Smooth muscle cell (in vitro differentiated cells): ENCODE results near the gene CLMP. TPM values are rescaled to one million over a fixed set of nuclear protein-coding genes. Genes with fewer than 3 reads are reported as not detected.

Experiments
- DNase-seq: peaks from one replicate; lab custom pipeline; 2025; ENCODE audit not compliant: unreplicated experiment; lab: John Stamatoyannopoulos, UW
- H2AFZ ChIP-seq: fragments of 200-600 bp; sonication (generic); 2 replicates; pipeline ENCODE4 v1.6.0; 2016; ENCODE audit warnings: antibody characterized with exemption, low read depth, mild to moderate bottlenecking
- H3F3A ChIP-seq: fragments of 200-600 bp; sonication (generic); 2 replicates; pipeline ENCODE4 v1.6.0; 2017; ENCODE audit warnings: antibody characterized with exemption, low read depth
- H3K27ac ChIP-seq: fragments of 200-600 bp; sonication (generic); 2 replicates; pipeline ENCODE4 v1.5.1; 2016; ENCODE audit warnings: low read depth, mild to moderate bottlenecking
- H3K27me3 ChIP-seq: fragments of 200-600 bp; sonication (generic); 2 replicates; pipeline ENCODE4 v1.6.1; 2016; ENCODE audit warnings: low read depth, mild to moderate bottlenecking
- H3K36me3 ChIP-seq: fragments of 200-600 bp; sonication (generic); 2 replicates; pipeline ENCODE4 v1.5.1; 2016; ENCODE audit warnings: low read depth
- H3K4me1 ChIP-seq: fragments of 200-600 bp; sonication (generic); 2 replicates; pipeline ENCODE4 v1.5.1; 2016; ENCODE audit warnings: low read depth
- H3K4me2 ChIP-seq: fragments of 200-600 bp; sonication (generic); 2 replicates; pipeline ENCODE4 v1.6.0; 2016; ENCODE audit warnings: mild to moderate bottlenecking
- H3K4me3 ChIP-seq: fragments of 200-600 bp; sonication (generic); 2 replicates; pipeline ENCODE4 v1.5.1; 2016; ENCODE audit warnings: mild to moderate bottlenecking
- H3K79me2 ChIP-seq: fragments of 200-600 bp; sonication (generic); 2 replicates; pipeline ENCODE4 v1.6.0; 2016; ENCODE audit warnings: low read depth, mild to moderate bottlenecking
- H3K9ac ChIP-seq: fragments of 200-600 bp; sonication (generic); 2 replicates; pipeline ENCODE4 v1.6.0; 2016; ENCODE audit warnings: low read depth
- H3K9me3 ChIP-seq: fragments of 200-600 bp; sonication (generic); replicated peaks from 2 replicates; pipeline ENCODE4 v1.5.1; 2016; ENCODE audit warnings: low read depth
- H4K20me1 ChIP-seq: fragments of 200-600 bp; sonication (generic); 2 replicates; pipeline ENCODE4 v1.6.0; 2016; ENCODE audit warnings: low read depth
- WGBS: methylation state at CpG from one replicate; pipeline ENCODE4 v1.1.7; 2016; ENCODE audit warnings: low lambda C conversion rate; 5-methylcytosine and 5-hydroxymethylcytosine counted together
- polyA plus RNA-seq: library from polyadenylated mRNA; unstranded; fragments of >200 nt; fragmentation: Nextera tagmentation; extraction: Ambion mirVana; gene quantifications from 2 replicates; pipeline ENCODE4 v1.2.1, GENCODE V29; 2016
- total RNA-seq: library from RNA; depleted of rRNA; stranded (reverse); fragments of >200 nt; gene quantifications from 2 replicates; pipeline ENCODE4 v1.2.3, GENCODE V29; 2014
- TF ChIP-seq, protein P1 (sequence below): fragments of 200-600 bp; sonication (generic); IDR thresholded peaks from 2 replicates; pipeline ENCODE4 v1.5.1; 2017; ENCODE audit warnings: borderline replicate concordance, mild to moderate bottlenecking, antibody characterized with exemption; ENCODE audit not compliant: insufficient read depth, poor library complexity, severe bottlenecking

The CLMP gene
- total and polyA plus RNA-seq, 2 experiments from 2014 or later: 74.0 to 176 TPM

DNA sequence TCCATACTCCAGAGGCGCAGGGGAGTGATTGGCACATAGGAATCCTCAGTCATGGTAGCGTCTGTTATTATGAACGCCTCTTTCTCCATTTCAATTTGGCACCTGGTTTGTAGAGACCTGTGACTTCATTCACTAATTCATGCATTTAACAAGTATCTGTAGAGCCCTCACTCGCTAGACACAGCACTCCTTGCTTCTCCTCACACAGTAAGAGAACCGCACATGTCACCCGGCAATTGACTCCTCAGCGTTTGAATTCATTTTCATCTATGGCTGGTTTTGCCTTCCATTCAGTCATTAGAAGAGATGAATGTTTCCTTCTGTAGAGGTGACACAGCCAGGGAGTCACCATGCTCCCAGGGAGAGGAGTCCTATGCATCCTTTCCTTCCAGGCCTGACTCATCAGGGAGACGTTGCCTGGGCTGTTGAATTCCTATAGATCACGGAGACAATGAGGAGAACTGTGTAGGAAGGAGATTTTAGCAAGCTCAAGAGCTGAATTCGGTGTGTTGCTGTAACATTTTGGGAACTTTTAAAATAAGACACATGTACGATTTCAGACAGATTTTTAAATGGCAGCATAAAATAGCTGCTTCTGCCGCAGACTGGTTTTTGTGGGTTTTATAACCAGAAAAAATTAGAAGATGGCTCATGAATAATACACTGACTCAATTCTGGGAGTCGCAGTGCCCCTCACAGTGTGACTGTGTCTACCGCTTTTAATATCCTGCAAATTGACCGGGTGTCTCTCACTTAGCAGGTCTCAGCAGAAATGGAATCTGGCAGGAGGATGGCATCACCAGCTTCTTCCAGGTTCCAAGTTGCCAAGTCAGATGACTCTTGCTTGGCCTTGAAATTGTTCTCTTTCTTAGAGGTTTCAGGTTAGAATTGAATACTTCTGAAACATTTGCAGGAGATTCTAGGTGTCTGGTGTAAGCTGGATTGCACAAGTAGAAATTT is 44.4 kb upstream of the CLMP start:
- H3K4me3 ChIP-seq: no peak overlapping the region
- 77% methylated on average over 15 of the region's 15 CpGs for WGBS
- DNase-seq: no peak
- TF ChIP-seq, protein P1, sequence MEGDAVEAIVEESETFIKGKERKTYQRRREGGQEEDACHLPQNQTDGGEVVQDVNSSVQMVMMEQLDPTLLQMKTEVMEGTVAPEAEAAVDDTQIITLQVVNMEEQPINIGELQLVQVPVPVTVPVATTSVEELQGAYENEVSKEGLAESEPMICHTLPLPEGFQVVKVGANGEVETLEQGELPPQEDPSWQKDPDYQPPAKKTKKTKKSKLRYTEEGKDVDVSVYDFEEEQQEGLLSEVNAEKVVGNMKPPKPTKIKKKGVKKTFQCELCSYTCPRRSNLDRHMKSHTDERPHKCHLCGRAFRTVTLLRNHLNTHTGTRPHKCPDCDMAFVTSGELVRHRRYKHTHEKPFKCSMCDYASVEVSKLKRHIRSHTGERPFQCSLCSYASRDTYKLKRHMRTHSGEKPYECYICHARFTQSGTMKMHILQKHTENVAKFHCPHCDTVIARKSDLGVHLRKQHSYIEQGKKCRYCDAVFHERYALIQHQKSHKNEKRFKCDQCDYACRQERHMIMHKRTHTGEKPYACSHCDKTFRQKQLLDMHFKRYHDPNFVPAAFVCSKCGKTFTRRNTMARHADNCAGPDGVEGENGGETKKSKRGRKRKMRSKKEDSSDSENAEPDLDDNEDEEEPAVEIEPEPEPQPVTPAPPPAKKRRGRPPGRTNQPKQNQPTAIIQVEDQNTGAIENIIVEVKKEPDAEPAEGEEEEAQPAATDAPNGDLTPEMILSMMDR: no peak
- H3K4me1 ChIP-seq: no peaks in the 10 kb centered on the region
- H3K27me3 ChIP-seq: no peaks in the 10 kb centered on the region
- peak overlapping the region; percentile 9 for H3K27ac ChIP-seq
- H3K79me2 ChIP-seq: no peaks in the 10 kb centered on the region
- no peak overlapping the region for H3K9ac ChIP-seq
- H4K20me1 ChIP-seq: no peaks in the 10 kb centered on the region
- H2AFZ ChIP-seq: no peak overlapping the region
- no peak overlapping the region for H3K4me2 ChIP-seq
- H3K36me3 ChIP-seq: no peaks in the 10 kb centered on the region
- H3F3A ChIP-seq: no peaks in the 10 kb centered on the region
- H3K9me3 ChIP-seq: no peaks in the 10 kb centered on the region

DNA sequence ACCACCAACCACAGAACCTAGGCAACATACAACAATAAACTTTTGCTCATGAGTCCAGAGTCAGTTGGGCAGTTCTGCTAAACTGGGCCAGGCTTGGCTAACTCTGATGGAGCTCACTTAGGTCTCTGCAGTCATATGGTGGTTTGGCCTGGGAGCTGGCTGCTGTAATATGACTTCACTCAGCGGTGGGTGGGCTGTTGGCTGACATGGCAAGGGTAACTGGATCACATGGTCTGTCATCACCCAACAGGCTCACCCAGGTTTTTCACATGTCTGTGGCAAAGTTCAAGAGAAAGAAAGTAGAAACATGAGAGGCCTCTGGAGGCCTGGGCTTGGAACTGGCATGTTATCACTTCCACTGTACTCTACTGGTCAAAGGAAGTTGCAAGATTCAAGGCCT is 43.2 kb upstream of the CLMP start:
- DNase-seq: no peak
- 85% methylated on average over 1 of the region's 1 CpG for WGBS
- no peak overlapping the region for H3K4me2 ChIP-seq
- no peak overlapping the region for H2AFZ ChIP-seq
- H3K27me3 ChIP-seq: no peaks in the 10 kb centered on the region
- H4K20me1 ChIP-seq: no peaks in the 10 kb centered on the region
- no peak overlapping the region for H3K9ac ChIP-seq
- H3K9me3 ChIP-seq: no peaks in the 10 kb centered on the region
- H3K27ac ChIP-seq: no peak overlapping the region
- H3K4me3 ChIP-seq: no peak overlapping the region
- no peaks in the 10 kb centered on the region for H3K79me2 ChIP-seq
- H3K36me3 ChIP-seq: no peaks in the 10 kb centered on the region
- H3F3A ChIP-seq: no peaks in the 10 kb centered on the region
- TF ChIP-seq, protein P1: no peak
- no peaks in the 10 kb centered on the region for H3K4me1 ChIP-seq

DNA sequence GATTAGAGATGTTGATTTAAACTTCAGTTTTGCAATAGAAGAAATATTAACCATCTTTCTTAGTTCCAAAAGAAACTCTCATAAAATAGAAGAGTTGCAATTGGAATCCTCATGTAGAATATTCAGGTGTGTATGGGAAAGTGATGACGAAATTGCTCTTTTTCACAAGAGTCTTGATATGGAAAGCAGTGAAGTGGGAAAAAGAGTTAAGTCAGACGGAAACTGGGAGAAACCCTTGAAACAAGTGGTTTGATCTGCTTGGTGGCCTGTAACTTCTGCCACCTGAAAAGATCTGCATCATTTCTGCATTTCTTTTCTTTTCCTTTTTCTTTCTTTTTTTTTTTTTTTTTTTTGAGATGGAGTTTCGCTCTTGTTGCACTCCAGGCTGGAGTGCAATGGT is 41.8 kb upstream of the CLMP start:
- no peak overlapping the region for H3K4me2 ChIP-seq

More for the DNA sequence above, 41.8 kb upstream of the CLMP start:
- Histone ChIP-seq H2AFZ (no peak overlapping the region), H3K9me3 (no peaks in the 10 kb centered on the region), H3K27me3 (no peaks in the 10 kb centered on the region), H3K4me3 (no peak overlapping the region), H3K27ac (no peak overlapping the region), H3F3A (peaks cover 2% of the 10 kb centered on the region), H3K79me2 (no peaks in the 10 kb centered on the region), H3K36me3 (no peaks in the 10 kb centered on the region), H3K9ac (no peak overlapping the region), H4K20me1 (no peaks in the 10 kb centered on the region), H3K4me1 (peaks cover 1% of the 10 kb centered on the region)
- TF ChIP-seq, protein P1: no peak
- DNase-seq: no peak
- 98% methylated on average over 3 of the region's 3 CpGs for WGBS
